Lower leg skin (tissue), 3 donors: ENCODE data around the gene NRXN3.

Source experiments
- POLR2A ChIP-seq, 2 donors: fragments of 450-650 bp; IDR thresholded peaks; one replicate each; pipeline ENCODE4 v1.6.1; 2016 to 2017; ENCODE audit warnings: antibody characterized with exemption in 2 of 2, mild to moderate bottlenecking in 1 of 2, moderate library complexity in 1 of 2
- TF ChIP-seq, protein P1 (sequence below), 3 donors: fragments of 450-650 bp; IDR thresholded peaks; one replicate each; pipeline ENCODE4 v1.5.1; 2016; ENCODE audit warnings: antibody characterized with exemption in 3 of 3, mild to moderate bottlenecking in 3 of 3, moderate library complexity in 2 of 3

DNA sequence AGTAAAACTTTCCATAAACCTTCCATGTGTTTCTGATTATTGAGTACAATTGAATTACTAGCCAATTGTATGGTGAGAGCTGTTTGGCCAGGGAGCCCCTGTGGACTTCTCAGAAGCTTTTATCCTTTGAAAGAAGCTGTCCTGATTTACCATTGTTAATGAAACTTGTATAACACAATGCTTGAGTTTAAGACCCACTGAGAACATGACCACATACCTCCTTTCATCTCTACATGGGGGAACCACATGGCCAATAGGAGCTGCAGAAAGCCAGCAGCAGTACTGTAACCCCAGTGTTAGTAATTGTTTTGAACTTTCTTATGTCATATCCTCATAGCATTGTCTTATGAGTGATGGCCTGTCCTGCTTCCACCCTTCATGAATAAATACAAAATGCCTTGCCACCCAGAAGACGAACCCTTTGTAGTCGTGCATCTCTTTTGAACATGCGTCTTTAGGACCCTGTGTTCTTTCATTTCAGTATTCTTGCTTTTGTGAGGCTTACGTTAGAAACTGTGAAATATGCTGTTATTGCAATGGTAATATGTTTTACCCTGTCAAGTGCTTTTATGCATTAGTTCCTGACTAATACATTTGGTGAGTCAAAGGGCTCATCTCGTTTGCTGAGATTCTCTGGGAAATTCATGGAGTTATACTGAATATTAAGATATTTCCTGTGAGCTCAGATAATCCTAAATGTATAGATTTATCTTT, 815.7 kb downstream of the NRXN3 start:
- TF ChIP-seq, protein P1, sequence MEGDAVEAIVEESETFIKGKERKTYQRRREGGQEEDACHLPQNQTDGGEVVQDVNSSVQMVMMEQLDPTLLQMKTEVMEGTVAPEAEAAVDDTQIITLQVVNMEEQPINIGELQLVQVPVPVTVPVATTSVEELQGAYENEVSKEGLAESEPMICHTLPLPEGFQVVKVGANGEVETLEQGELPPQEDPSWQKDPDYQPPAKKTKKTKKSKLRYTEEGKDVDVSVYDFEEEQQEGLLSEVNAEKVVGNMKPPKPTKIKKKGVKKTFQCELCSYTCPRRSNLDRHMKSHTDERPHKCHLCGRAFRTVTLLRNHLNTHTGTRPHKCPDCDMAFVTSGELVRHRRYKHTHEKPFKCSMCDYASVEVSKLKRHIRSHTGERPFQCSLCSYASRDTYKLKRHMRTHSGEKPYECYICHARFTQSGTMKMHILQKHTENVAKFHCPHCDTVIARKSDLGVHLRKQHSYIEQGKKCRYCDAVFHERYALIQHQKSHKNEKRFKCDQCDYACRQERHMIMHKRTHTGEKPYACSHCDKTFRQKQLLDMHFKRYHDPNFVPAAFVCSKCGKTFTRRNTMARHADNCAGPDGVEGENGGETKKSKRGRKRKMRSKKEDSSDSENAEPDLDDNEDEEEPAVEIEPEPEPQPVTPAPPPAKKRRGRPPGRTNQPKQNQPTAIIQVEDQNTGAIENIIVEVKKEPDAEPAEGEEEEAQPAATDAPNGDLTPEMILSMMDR (IDR thresholded peaks at IDR 0.05), result no peak
- TF ChIP-seq POLR2A (IDR thresholded peaks at IDR 0.05), result no peak
